ENCODE measurements around the gene CDIP1.

CDIP1 gene

DNA sequence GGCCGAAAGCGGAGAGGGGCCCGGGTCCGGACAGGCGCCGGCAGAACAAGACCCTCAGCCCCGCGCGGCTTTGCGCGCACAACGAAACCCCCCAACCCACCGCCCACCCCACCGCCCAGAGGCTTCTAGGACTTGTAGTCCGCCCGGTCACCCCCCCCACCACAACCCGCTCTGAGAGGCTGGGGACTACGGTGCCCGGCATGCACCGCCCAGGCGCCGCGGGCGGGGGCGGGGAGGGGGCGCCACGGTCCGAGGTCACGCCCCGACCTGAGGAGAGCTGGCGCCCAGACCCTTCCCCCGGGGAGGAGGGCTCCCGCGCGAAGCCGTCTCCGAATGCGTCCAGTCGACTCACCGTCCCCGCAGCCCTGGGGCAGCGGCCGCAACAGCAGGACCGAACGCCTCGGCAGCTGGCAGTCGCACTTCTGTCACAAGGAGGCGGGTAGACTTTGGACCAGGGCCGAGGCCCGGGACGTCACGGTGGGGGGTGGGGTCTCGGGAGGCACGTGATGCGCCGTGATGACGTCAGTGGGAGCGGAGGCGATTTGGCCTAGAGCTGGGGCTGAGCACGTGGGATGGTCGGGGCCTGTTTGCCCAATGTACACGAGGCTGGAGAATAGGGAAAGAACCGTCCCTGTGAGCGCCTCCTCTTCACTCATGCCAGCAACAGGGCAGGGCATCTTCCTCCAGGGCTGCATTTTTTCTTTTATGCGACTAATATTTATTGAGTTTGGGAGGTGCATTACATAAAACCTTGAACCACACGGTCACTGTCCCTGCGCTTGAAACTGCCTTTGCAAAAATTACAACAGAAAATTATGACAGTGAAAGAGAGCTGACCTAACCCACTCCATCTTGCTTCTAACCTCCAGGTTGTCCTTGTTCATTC, at the start of gene CDIP1:
CDIP1 (minus strand) TSS at position 424 of the 886 bp plus-strand sequence. CDS start 24,643 bp downstream, outside the sequence.
- TF ChIP-seq, protein P1, sequence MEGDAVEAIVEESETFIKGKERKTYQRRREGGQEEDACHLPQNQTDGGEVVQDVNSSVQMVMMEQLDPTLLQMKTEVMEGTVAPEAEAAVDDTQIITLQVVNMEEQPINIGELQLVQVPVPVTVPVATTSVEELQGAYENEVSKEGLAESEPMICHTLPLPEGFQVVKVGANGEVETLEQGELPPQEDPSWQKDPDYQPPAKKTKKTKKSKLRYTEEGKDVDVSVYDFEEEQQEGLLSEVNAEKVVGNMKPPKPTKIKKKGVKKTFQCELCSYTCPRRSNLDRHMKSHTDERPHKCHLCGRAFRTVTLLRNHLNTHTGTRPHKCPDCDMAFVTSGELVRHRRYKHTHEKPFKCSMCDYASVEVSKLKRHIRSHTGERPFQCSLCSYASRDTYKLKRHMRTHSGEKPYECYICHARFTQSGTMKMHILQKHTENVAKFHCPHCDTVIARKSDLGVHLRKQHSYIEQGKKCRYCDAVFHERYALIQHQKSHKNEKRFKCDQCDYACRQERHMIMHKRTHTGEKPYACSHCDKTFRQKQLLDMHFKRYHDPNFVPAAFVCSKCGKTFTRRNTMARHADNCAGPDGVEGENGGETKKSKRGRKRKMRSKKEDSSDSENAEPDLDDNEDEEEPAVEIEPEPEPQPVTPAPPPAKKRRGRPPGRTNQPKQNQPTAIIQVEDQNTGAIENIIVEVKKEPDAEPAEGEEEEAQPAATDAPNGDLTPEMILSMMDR (IDR thresholded peaks at IDR 0.05), result no peak

DNA sequence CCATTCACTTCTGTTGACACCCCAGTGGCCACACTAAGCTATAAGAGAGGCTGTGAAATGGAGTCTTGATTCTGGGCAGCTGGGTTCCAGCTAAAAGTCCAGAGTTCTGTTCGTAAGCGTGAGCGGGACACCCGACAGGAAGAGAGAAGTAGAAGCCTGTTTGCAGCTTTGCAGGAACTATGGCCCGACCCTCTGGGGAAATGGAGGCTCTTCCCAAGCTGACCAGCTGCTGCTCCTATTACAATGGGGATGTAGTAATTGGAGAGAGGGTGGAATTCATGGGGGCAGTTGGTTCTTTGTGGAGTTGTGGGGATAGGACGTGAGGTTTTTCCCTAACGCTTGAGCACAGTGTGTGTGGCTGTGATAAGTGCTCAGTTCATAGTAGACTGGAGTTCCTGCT, 47.7 kb upstream of the CDIP1 start:
- TF ChIP-seq, protein P1 (IDR thresholded peaks at IDR 0.05), result no peak

DNA sequence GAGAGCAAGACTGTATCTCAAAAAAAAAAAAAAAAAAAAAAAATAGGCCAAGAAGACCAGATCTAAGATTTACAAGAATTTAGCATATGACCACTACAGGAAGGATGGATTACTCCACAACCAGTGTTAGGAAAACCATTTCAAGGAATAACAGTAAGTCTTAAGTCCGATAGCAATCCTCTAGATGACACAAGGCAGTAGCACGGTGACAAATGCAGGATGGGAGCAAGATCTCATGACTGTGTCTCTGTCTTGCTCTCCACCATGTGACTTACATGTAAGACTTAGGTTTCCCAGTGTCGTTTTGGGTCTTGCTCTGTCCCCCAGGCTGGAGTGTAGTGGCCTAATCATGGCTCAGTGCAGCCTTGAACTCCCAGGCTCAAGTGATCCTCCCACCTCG, 45.3 kb upstream of the CDIP1 start:
- TF ChIP-seq, protein P1 (IDR thresholded peaks at IDR 0.05), result no peak

GRCh38 chr16:4580250-4580649, 41.7 kb upstream of the CDIP1 start:
- TF ChIP-seq, protein P1 (IDR thresholded peaks at IDR 0.05), result no peak

- TF ChIP-seq, protein P1 (IDR thresholded peaks at IDR 0.05), result no peak
These were observed 40.5 kb upstream of the CDIP1 start for GRCh38 chr16:4578961-4579530.

DNA sequence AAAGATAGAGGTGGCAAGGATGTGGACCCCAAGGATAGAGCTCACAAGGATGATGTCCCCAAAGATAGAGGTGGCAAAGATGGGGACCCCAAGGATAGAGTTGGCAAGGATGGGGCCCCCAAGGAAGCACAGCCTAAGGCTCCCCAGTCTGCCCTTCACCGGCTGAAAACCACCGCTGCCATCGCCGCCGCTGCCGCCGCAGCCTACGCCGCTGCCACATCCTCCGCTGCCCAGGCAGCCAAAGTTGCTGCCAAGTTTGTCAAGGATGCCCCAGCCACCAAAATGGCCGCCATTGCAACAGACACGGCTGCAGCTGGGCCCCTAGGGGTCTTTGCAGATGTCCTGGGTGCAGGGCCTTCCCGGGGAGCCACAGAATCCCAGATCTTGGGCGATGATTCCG, 37.4 kb upstream of the CDIP1 start:
- TF ChIP-seq, protein P1 (IDR thresholded peaks at IDR 0.05), result no peak

DNA sequence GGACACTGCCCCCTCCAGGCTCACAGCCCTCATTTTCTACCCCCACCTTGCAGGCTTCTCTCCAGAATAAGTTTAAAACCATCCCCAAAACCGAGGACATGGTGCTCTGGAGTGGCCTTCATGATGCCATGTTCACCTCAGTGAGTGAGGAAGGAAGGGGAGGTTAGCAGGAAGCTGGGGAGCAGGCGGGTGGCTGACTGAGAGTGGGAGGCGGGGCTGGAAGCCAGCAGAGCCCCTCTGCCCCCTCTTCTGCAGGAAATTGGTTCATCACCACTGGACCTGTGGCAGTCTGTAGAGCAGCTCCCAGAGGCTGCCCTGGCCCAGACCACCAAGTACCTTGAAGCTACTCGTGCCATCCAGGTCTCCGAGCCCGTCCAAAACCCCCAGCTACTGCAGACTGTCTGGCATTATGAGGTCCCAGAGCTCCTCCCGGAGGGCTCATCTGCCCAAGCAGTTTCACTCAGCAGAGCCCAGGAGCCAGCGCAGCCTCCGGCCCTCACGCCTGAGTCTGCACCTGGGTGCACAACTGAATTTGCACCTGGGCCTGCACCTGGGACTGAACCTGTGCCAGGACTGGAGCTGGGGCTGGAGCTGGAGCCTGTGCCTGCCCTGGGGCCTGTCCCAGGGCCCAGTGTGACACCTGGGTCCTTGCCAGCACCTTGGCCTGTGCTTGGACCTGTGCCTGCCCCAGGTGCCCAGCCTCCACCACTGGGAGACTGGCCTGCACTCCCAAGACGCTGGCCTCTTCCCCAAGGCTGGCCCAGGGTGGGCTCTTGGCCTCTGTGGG, 36.5 kb upstream of the CDIP1 start:
- TF ChIP-seq, protein P1 (IDR thresholded peaks at IDR 0.05), result no peak

Data from LNCAP (cell line).